ENCODE data around the gene AP1M1.

DNA sequence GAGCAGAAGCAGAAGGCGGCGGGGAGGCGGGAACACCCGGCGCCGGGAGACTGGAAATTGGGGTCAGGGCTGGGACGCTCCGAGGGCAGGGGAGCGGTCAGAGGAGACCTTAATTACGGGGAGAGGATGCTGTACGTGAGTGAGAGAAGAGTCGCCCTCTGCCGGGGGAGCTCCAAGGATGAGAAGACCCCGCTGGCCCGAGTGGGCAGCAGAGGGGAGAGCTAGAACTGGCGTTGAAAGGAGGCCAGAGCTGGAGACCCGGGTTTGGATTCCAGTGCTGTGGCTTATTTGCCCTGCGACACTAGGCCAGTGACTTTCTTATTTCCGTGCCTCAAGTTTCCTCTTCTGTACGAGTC lies 12.0 kb upstream of the AP1M1 start:
- TF ChIP-seq GATA3 (IDR thresholded peaks at IDR 0.05; ENCODE audit: low read depth, low read length) (no peak), GATA2 (IDR thresholded peaks at IDR 0.05; ENCODE audit: low read depth, low read length) (no peak)
